H1 (cell line): ENCODE data around the gene RALY. TPM values are rescaled to one million over a fixed set of nuclear protein-coding genes. Genes with fewer than 3 reads are reported as not detected.

Experiments used
- CTCF ChIA-PET: fragments of 300-600 bp; sonication (Branson Sonifier 250); formaldehyde crosslinking; loops from one replicate; lab custom pipeline; 2021; ENCODE audit not compliant: partially characterized antibody; lab: Charles Lee
- POLR2A ChIA-PET: fragments of 300-600 bp; sonication (Branson Sonifier 250); formaldehyde crosslinking; loops from one replicate; lab custom pipeline; 2021; ENCODE audit warnings: inconsistent platforms; ENCODE audit not compliant: partially characterized antibody; lab: Charles Lee
- DNase-seq, 2 experiments: peaks; one replicate each; pipeline versions ENCODE4 v3.0.0 to v3.0.0-alpha.2; 2010 to 2022; ENCODE audit warnings: low spot score in 2 of 2, low read depth in 1 of 2, mixed read lengths in 1 of 2
- FAIRE-seq: peaks from 2 replicates; lab custom pipeline; 2011; peaks lifted over from hg19 to GRCh38; lab: Jason Lieb, UNC
- H2AFZ ChIP-seq: 2 replicates; pipeline ENCODE4 v1.8.1; 2012; ENCODE audit warnings: low read length, inconsistent platforms
- H2AK5ac ChIP-seq: 2 replicates; pipeline ENCODE4 v1.6.1; 2013; ENCODE audit warnings: low read depth, low read length
- H2BK120ac ChIP-seq: replicated peaks from 2 replicates; pipeline ENCODE3; 2013; ENCODE audit warnings: low read depth, low read length, inconsistent platforms
- H2BK12ac ChIP-seq: 2 replicates; pipeline ENCODE4 v1.6.1; 2013; ENCODE audit warnings: low read depth, low read length
- H2BK15ac ChIP-seq: 2 replicates; pipeline ENCODE4 v1.6.1; 2013; ENCODE audit warnings: low read length
- H2BK20ac ChIP-seq: 2 replicates; pipeline ENCODE4 v1.6.1; 2013; ENCODE audit warnings: low read length
- H2BK5ac ChIP-seq: 2 replicates; pipeline ENCODE4 v1.6.1; 2013; ENCODE audit warnings: low read depth, low read length
- H3K14ac ChIP-seq: 2 replicates; pipeline ENCODE4 v1.6.1; 2013; ENCODE audit warnings: inconsistent platforms; ENCODE audit not compliant: insufficient read length
- H3K18ac ChIP-seq: 2 replicates; pipeline ENCODE4 v1.6.1; 2013; ENCODE audit warnings: low read length; ENCODE audit errors: extremely low read depth
- H3K23ac ChIP-seq: 2 replicates; pipeline ENCODE4 v1.6.1; 2013; ENCODE audit warnings: inconsistent platforms; ENCODE audit not compliant: insufficient read length
- H3K23me2 ChIP-seq: 2 replicates; pipeline ENCODE4 v1.6.1; 2013; ENCODE audit warnings: low read depth, low read length
- H3K27ac ChIP-seq: 2 replicates; pipeline ENCODE4 v1.6.1; 2011; ENCODE audit warnings: low read depth, low read length, inconsistent platforms
- H3K27me3 ChIP-seq, 4 experiments: replicated peaks in 1 of 4; 1 replicate in 1 of 4; 2 replicates in 3 of 4; pipeline versions ENCODE4 v1.6.1 to v1.8.1; 2011 to 2013; ENCODE audit warnings: low read length in 3 of 4, mild to moderate bottlenecking in 3 of 4, inconsistent platforms in 2 of 4, mixed read lengths in 2 of 4, moderate library complexity in 1 of 4; ENCODE audit not compliant: control insufficient read depth in 3 of 4, insufficient read depth in 3 of 4; ENCODE audit errors: extremely low read depth in 1 of 4
- H3K36me3 ChIP-seq, 4 experiments: 2 replicates each; pipeline versions ENCODE4 v1.6.1 to v1.8.1; 2011 to 2013; ENCODE audit warnings: mild to moderate bottlenecking in 4 of 4, low read length in 3 of 4, moderate library complexity in 2 of 4, control low read depth in 1 of 4, inconsistent platforms in 1 of 4; ENCODE audit not compliant: insufficient read depth in 4 of 4, control insufficient read depth in 2 of 4
- H3K4ac ChIP-seq: replicated peaks from 2 replicates; pipeline ENCODE3; 2013; ENCODE audit warnings: low read length, low read depth, mixed read lengths, inconsistent platforms; ENCODE audit not compliant: insufficient read length
- H3K4me1 ChIP-seq, 4 experiments: replicated peaks in 1 of 4; 1 replicate in 1 of 4; 2 replicates in 3 of 4; pipeline versions ENCODE4 v1.6.1 to v1.8.1; 2011 to 2013; ENCODE audit warnings: low read length in 3 of 4, inconsistent platforms in 2 of 4, mixed read lengths in 1 of 4; ENCODE audit not compliant: insufficient read depth in 4 of 4, control insufficient read depth in 3 of 4
- H3K4me2 ChIP-seq, 2 experiments: 2 replicates each; pipeline versions ENCODE4 v1.6.1 to v1.8.1; 2011 to 2013; ENCODE audit warnings: low read depth in 2 of 2, low read length in 2 of 2, control low read depth in 1 of 2, inconsistent platforms in 1 of 2, mild to moderate bottlenecking in 1 of 2; ENCODE audit not compliant: insufficient read depth in 1 of 2
- H3K4me3 ChIP-seq, 4 experiments: fragments of 200-600, 300-600 bp in 1 of 4; sonication (generic), shearing (Covaris generic), sonication (Bioruptor Twin) in 1 of 4; 2 replicates each; pipeline versions ENCODE4 v1.5.1 to v1.8.1; 2011 to 2016; ENCODE audit warnings: low read length in 4 of 4, low read depth in 3 of 4, control low read depth in 2 of 4, inconsistent platforms in 2 of 4, mild to moderate bottlenecking in 2 of 4, mixed read lengths in 1 of 4, moderate library complexity in 1 of 4; ENCODE audit not compliant: insufficient read depth in 2 of 4; ENCODE audit errors: extremely low read depth in 1 of 4
- H3K56ac ChIP-seq: replicated peaks from 2 replicates; pipeline ENCODE3; 2013; ENCODE audit warnings: low read depth, mild to moderate bottlenecking, mixed read lengths, low read length, inconsistent platforms; ENCODE audit not compliant: insufficient read length
- H3K79me1 ChIP-seq: 2 replicates; pipeline ENCODE4 v1.6.1; 2013; ENCODE audit warnings: low read depth, low read length, control low read depth
- H3K79me2 ChIP-seq, 2 experiments: 2 replicates each; pipeline versions ENCODE4 v1.6.1 to v1.8.1; 2012 to 2013; ENCODE audit warnings: low read length in 2 of 2, mild to moderate bottlenecking in 2 of 2, inconsistent platforms in 1 of 2; ENCODE audit not compliant: insufficient read depth in 2 of 2, control insufficient read depth in 1 of 2
- H3K9ac ChIP-seq, 4 experiments: replicated peaks in 1 of 4; 1 replicate in 1 of 4; 2 replicates in 3 of 4; pipeline versions ENCODE4 v1.6.1 to v1.8.1; 2011 to 2013; ENCODE audit warnings: low read depth in 3 of 4, low read length in 3 of 4, control low read depth in 2 of 4, mild to moderate bottlenecking in 2 of 4, moderate library complexity in 2 of 4, inconsistent platforms in 1 of 4; ENCODE audit errors: extremely low read depth in 1 of 4
- H3K9me3 ChIP-seq, 2 experiments: 2 replicates each; pipeline versions ENCODE4 v1.6.1 to v1.8.1; 2012 to 2013; ENCODE audit warnings: mild to moderate bottlenecking in 2 of 2, moderate library complexity in 2 of 2, control low read depth in 1 of 2, inconsistent platforms in 1 of 2, low read depth in 1 of 2, low read length in 1 of 2, mixed read lengths in 1 of 2; ENCODE audit not compliant: insufficient read depth in 2 of 2
- H4K20me1 ChIP-seq, 2 experiments: replicated peaks in 1 of 2; 2 replicates each; pipeline versions ENCODE3 to v1.8.1; 2011 to 2013; ENCODE audit warnings: inconsistent platforms in 2 of 2, low read length in 2 of 2, mild to moderate bottlenecking in 1 of 2; ENCODE audit not compliant: insufficient read depth in 2 of 2, control insufficient read depth in 1 of 2
- H4K5ac ChIP-seq: 2 replicates; pipeline ENCODE4 v1.6.1; 2013; ENCODE audit warnings: low read length, low read depth, mixed read lengths, inconsistent platforms; ENCODE audit not compliant: insufficient read length
- H4K8ac ChIP-seq: 2 replicates; pipeline ENCODE4 v1.8.0; 2013; ENCODE audit warnings: mild to moderate bottlenecking, moderate library complexity, low read length, inconsistent platforms; ENCODE audit not compliant: insufficient read depth; ENCODE audit errors: extremely low read depth
- H4K91ac ChIP-seq: replicated peaks from 2 replicates; pipeline ENCODE3; 2013; ENCODE audit warnings: low read length, mixed read lengths, inconsistent platforms; ENCODE audit not compliant: insufficient read length
- CEBPB ChIP-seq: IDR thresholded peaks from 2 replicates; pipeline ENCODE4 v1.6.1; 2012; ENCODE audit warnings: low read depth, low read length
- CHD1 ChIP-seq: IDR thresholded peaks from 2 replicates; pipeline ENCODE4 v1.6.1; 2012; ENCODE audit warnings: low read depth, low read length, improper control_type of control experiment
- EGR1 ChIP-seq: IDR thresholded peaks from 2 replicates; pipeline ENCODE4 v1.6.1; 2011; ENCODE audit warnings: low read depth, low read length, borderline replicate concordance
- HDAC6 ChIP-seq: IDR thresholded peaks from one replicate; pipeline ENCODE4 v1.7.1; 2012; ENCODE audit warnings: low read depth, mild to moderate bottlenecking, inconsistent platforms, low read length, moderate library complexity
- KDM1A ChIP-seq: fragments of 200-600, 300-600 bp; sonication (generic); IDR thresholded peaks from 2 replicates; pipeline ENCODE4 v1.7.1; 2016; ENCODE audit warnings: mild to moderate bottlenecking, low read length, borderline replicate concordance
- MAFK ChIP-seq: IDR thresholded peaks from 2 replicates; pipeline ENCODE4 v1.6.1; 2012; ENCODE audit warnings: low read depth, mild to moderate bottlenecking, improper control_type of control experiment, low read length
- NANOG ChIP-seq: IDR thresholded peaks from 2 replicates; pipeline ENCODE4 v1.6.1; 2011; ENCODE audit warnings: low read length, low read depth, mild to moderate bottlenecking, inconsistent platforms; ENCODE audit not compliant: insufficient read depth, poor library complexity, severe bottlenecking
- POLR2A ChIP-seq, 2 experiments: IDR thresholded peaks; 1 replicate in 1 of 2; 2 replicates in 1 of 2; pipeline ENCODE4 v1.6.1; 2011; ENCODE audit warnings: low read depth in 2 of 2, low read length in 2 of 2, mild to moderate bottlenecking in 2 of 2; ENCODE audit errors: control extremely low read depth in 1 of 2
- POU5F1 ChIP-seq: IDR thresholded peaks from 2 replicates; pipeline ENCODE4 v1.6.1; 2011; ENCODE audit warnings: low read depth, mild to moderate bottlenecking, low read length, moderate library complexity
- SIN3A ChIP-seq, 2 experiments: IDR thresholded peaks in 1 of 2; conservative IDR thresholded peaks in 1 of 2; 2 replicates each; pipeline ENCODE4 v1.6.1; 2011 to 2012; ENCODE audit warnings: low read length in 2 of 2, improper control_type of control experiment in 1 of 2, low read depth in 1 of 2, mild to moderate bottlenecking in 1 of 2
- SIX5 ChIP-seq: IDR thresholded peaks from 2 replicates; pipeline ENCODE4 v1.6.1; 2011; ENCODE audit warnings: mild to moderate bottlenecking, low read depth, low read length
- SP1 ChIP-seq: IDR thresholded peaks from 2 replicates; pipeline ENCODE4 v1.6.1; 2011; ENCODE audit warnings: low read depth, low read length
- WGBS, 2 experiments: shearing (Covaris generic) in 1 of 2; methylation state at CpG; one replicate each; pipeline versions ENCODE4 v1.1.6 to v1.1.7; 2013 to 2015; ENCODE audit warnings: low lambda C conversion rate in 2 of 2, mixed read lengths in 2 of 2, inconsistent platforms in 1 of 2, low coverage in 1 of 2, missing lambda C conversion rate in 1 of 2; ENCODE audit not compliant: insufficient replicate concordance in 2 of 2, insufficient coverage in 1 of 2, insufficient read length in 1 of 2; ENCODE audit errors: extremely low coverage in 1 of 2, missing lambda C conversion rate in 1 of 2; 5-methylcytosine and 5-hydroxymethylcytosine counted together
- polyA plus RNA-seq, 7 experiments: library from polyadenylated mRNA; depleted of rRNA in 3 of 7; stranded (reverse) in 5 of 7; unstranded in 2 of 7; fragments of >200 nt in 5 of 7; fragments of 200-250 nt in 2 of 7; gene quantifications; 1 replicate in 5 of 7; 2 replicates in 1 of 7; 4 replicates in 1 of 7; pipeline versions ENCODE4 v1.2.1 to v1.2.3, GENCODE V29; 2011 to 2013; ENCODE audit warnings: missing spikeins in 2 of 7, mixed read lengths in 2 of 7
- total RNA-seq: library from RNA; stranded (reverse); fragmentation: NEBNext Ultra II Directional; extraction: Animal tissue kit (Norgen Biotek cat#: 25700); gene quantifications from 2 replicates; pipeline ENCODE4 v1.2.1, GENCODE V29; 2021

The RALY gene
- total and polyA plus RNA-seq, 2 of the 8 experiments (the other 6 are each of a cell fraction or from before 2014, with no cell fraction given): 133 to 148 TPM

DNA sequence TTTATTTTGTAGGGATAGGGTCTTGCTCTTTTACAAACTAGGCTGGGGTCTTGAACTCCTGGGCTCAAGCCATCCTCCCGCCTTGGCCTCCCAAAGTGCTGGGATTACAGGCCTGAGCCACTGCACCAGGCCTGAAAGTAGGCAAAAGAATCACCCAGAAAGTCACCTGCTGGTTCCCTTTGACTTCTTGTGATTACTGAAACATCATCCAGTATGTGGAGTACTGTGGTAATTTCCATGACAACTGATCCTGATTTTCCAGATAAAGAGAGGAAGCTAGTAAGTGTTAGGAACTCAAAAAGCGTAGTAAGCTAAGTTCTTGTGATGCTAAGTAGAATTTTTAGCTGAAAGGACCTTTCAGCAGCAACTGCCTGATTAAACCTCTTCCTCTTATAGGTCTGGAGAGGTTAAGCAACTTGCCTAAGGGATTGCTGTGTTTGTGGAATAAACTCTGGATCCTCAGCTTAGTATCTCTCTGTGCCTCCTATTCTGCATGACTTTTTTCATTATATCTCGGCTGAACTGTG lies 16.8 kb downstream of the RALY start:
- no peak overlapping the region for H2AFZ ChIP-seq
- no peak overlapping the region; the same call in 1 of the 2 replicates for H2AK5ac ChIP-seq
- H3K4me2 ChIP-seq: peak overlapping the region; percentile 53 to 60
- H3K4ac ChIP-seq: no peak overlapping the region
- peak overlapping the region; percentile 44 for H3K18ac ChIP-seq
- ChIA-PET POLR2A (interaction anchor here (0.6 to 6.1 kb wide), 5 partner anchors 9 to 102 kb away, joined by 3 to 43 read pairs (median 4); partner anchors contain the start of genes EIF2S2 and RALY), CTCF (interaction anchor here (0.5 to 1.8 kb wide), 6 partner anchors 8 to 56 kb away, joined by 3 to 6 read pairs (median 6); no protein-coding TSS in a partner anchor)
- no peak overlapping the region for H2BK120ac ChIP-seq
- H3K23me2 ChIP-seq: no peaks in the 10 kb centered on the region
- no peak overlapping the region for H2BK12ac ChIP-seq
- no peaks in the 10 kb centered on the region for H3K27me3 ChIP-seq
- no peak overlapping the region for H4K5ac ChIP-seq
- peaks cover 0 to 33% (median 19%) of the 10 kb centered on the region in 4 experiments for H3K4me1 ChIP-seq
- TF ChIP-seq CHD1: no peak
- no peak for TF ChIP-seq POLR2A (IDR thresholded peaks at IDR 0.05; ENCODE audit: control extremely low read depth in 1 of 2, low read depth in 2 of 2, low read length in 2 of 2)
- TF ChIP-seq KDM1A: peak; percentile 89; the same call in 1 of the 2 replicates
- peak; percentile 31; the same call in 1 of the 2 replicates for TF ChIP-seq POU5F1
- TF ChIP-seq EGR1: no peak
- TF ChIP-seq SP1: peak; percentile 47; the same call in 1 of the 2 replicates
- TF ChIP-seq SIX5: no peak
- TF ChIP-seq SIN3A (conservative IDR thresholded peaks at IDR 0.05 in 1 of 2, IDR thresholded peaks at IDR 0.05 in 1 of 2; ENCODE audit: low read depth in 1 of 2, low read length in 2 of 2): 0 out of 4 replicates have a peak, but pooled peaks of 1 of the 2 experiments have one; percentile 33
- no peak for TF ChIP-seq MAFK
- peak; percentile 84; the same call in 1 of the 2 replicates for TF ChIP-seq CEBPB
- TF ChIP-seq HDAC6: no peak
- peak; percentile 80 for TF ChIP-seq NANOG
- H3K27ac ChIP-seq: no peak overlapping the region
- H3K23ac ChIP-seq: no peak overlapping the region
- H3K79me1 ChIP-seq: peaks cover 4% of the 10 kb centered on the region; the same call in 1 of the 2 replicates
- no peak overlapping the region for H2BK15ac ChIP-seq
- H3K4me3 ChIP-seq: peak overlapping the region in 2 of 4 experiments; percentile 1 to 42; a peak in 3 of 8 replicates
- H3K56ac ChIP-seq: peak overlapping the region; percentile 27
- FAIRE-seq (peak; percentile 97), DNase-seq (peak in 1 of 2 experiments; percentile 43)
- H3K9ac ChIP-seq: no peak overlapping the region
- H3K79me2 ChIP-seq: peaks cover 3 to 87% of the 10 kb centered on the region in 2 experiments; a peak in 3 of 4 replicates
- WGBS, 2 experiments: 44% methylated on average over 3 of the region's 3 CpGs; no CpG with 5 or more reads in 1 of the 2 experiments
- no peak overlapping the region for H4K91ac ChIP-seq
- peaks cover 4 to 10% of the 10 kb centered on the region in 2 experiments for H4K20me1 ChIP-seq
- H2BK5ac ChIP-seq: peak overlapping the region; percentile 6; the same call in 1 of the 2 replicates
- no peaks in the 10 kb centered on the region for H3K36me3 ChIP-seq
- no peak overlapping the region for H2BK20ac ChIP-seq
- no peak overlapping the region for H3K14ac ChIP-seq
- no peak overlapping the region for H4K8ac ChIP-seq
- no peaks in the 10 kb centered on the region for H3K9me3 ChIP-seq
